ENCODE data around the gene PTPRD.

DNA sequence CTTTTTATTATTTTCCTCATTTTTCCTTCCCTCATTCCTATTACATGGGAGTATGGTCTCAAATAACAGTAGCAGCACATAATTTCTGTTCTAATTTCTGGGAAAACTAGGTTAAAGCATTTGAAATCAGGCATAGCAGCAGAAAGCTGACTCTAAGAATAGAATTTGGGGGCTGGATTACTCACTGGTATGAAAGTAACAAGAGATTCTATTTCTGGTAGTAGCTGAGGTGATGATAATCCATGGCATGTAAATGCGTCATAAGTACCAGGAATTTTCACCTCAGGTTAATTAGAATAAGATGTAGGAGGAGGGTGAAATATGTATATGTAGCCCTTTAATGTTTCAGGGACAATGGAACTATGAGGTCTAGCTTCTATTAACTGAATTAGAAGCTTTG, 662.0 kb downstream of the PTPRD start:
- TF ChIP-seq, protein P1, sequence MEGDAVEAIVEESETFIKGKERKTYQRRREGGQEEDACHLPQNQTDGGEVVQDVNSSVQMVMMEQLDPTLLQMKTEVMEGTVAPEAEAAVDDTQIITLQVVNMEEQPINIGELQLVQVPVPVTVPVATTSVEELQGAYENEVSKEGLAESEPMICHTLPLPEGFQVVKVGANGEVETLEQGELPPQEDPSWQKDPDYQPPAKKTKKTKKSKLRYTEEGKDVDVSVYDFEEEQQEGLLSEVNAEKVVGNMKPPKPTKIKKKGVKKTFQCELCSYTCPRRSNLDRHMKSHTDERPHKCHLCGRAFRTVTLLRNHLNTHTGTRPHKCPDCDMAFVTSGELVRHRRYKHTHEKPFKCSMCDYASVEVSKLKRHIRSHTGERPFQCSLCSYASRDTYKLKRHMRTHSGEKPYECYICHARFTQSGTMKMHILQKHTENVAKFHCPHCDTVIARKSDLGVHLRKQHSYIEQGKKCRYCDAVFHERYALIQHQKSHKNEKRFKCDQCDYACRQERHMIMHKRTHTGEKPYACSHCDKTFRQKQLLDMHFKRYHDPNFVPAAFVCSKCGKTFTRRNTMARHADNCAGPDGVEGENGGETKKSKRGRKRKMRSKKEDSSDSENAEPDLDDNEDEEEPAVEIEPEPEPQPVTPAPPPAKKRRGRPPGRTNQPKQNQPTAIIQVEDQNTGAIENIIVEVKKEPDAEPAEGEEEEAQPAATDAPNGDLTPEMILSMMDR (conservative IDR thresholded peaks at IDR 0.05; ENCODE audit: low read length): no peak
- TF ChIP-seq EZH2phosphoT487 (IDR thresholded peaks at IDR 0.05; ENCODE audit: borderline replicate concordance): no peak

All from Loucy (cell line).